ENCODE data around the gene NCBP2L.

Gene NCBP2L

DNA sequence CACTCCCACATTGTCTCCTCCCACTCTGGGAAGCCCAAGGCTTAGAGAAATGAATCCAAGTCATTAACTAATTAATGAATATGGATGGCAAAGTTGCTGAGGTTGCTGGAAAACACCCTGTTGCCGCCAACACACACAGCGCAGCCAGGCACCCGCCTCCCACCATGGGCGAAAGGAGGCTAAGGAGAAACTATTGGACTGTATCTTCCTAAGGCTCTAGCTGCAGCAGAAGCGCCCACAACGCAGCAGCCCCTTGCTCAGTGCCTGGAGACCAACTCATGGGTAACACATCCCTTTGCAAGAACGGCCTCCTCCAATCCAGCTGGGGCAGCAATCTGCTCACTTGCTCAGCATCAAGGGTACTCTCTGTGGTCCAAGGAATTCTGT, 36.1 kb upstream of the NCBP2L start:
- TF ChIP-seq, protein P1, sequence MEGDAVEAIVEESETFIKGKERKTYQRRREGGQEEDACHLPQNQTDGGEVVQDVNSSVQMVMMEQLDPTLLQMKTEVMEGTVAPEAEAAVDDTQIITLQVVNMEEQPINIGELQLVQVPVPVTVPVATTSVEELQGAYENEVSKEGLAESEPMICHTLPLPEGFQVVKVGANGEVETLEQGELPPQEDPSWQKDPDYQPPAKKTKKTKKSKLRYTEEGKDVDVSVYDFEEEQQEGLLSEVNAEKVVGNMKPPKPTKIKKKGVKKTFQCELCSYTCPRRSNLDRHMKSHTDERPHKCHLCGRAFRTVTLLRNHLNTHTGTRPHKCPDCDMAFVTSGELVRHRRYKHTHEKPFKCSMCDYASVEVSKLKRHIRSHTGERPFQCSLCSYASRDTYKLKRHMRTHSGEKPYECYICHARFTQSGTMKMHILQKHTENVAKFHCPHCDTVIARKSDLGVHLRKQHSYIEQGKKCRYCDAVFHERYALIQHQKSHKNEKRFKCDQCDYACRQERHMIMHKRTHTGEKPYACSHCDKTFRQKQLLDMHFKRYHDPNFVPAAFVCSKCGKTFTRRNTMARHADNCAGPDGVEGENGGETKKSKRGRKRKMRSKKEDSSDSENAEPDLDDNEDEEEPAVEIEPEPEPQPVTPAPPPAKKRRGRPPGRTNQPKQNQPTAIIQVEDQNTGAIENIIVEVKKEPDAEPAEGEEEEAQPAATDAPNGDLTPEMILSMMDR (IDR thresholded peaks at IDR 0.05; ENCODE audit: borderline replicate concordance, control extremely low read depth, extremely low read depth, insufficient read depth, missing control alignments) = no peak
- in situ Hi-C loops (cut with MboI; ENCODE audit: low sequenced_read_pairs, unreplicated experiment) = no loop called here
- no peak for DNase-seq (ENCODE audit: low spot score)

DNA sequence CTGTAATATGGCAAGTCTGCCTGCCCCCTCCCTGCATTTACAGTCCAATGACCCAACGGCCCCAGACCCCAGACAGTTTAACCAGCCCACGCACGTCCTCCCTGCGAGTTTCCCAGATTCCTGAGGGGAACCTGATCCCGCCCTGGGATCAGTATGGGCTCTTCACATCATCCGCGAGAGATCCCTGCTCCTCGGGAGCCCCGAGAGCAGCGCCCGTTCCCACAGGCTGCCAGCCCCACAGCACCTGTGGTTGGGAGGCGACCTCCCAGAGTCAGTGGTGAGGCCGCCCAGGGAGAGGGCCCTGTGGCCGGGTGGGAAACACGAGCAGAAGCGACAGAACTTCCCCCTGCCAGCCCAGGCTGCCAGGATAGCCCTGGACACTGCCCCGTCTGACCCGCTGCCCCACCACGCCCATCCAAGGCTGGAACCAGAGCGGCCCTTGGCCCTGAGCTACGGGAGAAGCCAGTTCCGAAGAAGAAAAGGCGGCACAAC, 34.8 kb upstream of the NCBP2L start:
- in situ Hi-C loops (cut with MboI; ENCODE audit: low sequenced_read_pairs, unreplicated experiment) = no loop called here
- no peak for DNase-seq (ENCODE audit: low spot score)
- TF ChIP-seq, protein P1 (IDR thresholded peaks at IDR 0.05; ENCODE audit: borderline replicate concordance, control extremely low read depth, extremely low read depth, insufficient read depth, missing control alignments) = no peak

DNA sequence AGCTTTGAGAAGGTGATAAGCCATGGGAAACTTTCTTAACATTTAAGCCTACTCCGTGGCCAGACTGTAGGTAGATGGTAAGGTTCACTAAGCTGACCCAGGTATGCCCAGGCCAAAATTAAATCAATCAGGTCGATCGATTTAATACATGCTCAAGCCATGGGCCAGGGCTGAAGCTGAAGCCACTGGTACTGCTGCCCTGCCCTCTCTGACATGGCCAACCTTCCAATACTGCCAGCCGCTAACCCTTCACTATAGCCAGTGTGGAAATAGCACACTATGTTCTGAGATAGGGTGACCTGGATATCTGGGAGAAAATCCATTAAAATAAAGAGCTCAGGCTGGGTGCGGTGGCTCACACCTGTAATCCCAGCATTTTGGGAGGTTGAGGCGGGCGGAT, 33.5 kb upstream of the NCBP2L start:
- TF ChIP-seq, protein P1 (IDR thresholded peaks at IDR 0.05; ENCODE audit: borderline replicate concordance, control extremely low read depth, extremely low read depth, insufficient read depth, missing control alignments) = no peak
- in situ Hi-C loops (cut with MboI; ENCODE audit: low sequenced_read_pairs, unreplicated experiment) = no loop called here
- no peak for DNase-seq (ENCODE audit: low spot score)

DNA sequence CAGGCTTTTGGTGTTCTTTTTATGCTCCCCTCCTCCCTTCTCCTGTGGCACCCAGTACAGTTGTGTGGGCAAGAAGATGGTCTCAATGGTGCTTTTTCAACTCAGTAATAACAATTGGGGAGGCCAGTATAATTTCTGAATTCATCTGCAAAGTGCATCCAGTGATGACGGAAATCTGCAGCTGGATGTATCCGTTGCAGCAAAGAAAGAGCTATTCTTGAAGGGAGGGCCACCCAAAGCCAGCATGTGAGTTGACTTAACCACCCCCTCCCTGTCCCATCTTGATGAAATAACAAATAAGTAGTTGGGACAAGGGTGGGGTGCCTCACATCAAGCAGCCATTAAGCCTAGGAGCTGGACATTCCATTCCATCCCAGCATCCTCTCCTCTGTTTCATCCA, 32.7 kb upstream of the NCBP2L start:
- in situ Hi-C loops (cut with MboI; ENCODE audit: low sequenced_read_pairs, unreplicated experiment) = no loop called here
- no peak for DNase-seq (ENCODE audit: low spot score)
- TF ChIP-seq, protein P1 (IDR thresholded peaks at IDR 0.05; ENCODE audit: borderline replicate concordance, control extremely low read depth, extremely low read depth, insufficient read depth, missing control alignments) = no peak

DNA sequence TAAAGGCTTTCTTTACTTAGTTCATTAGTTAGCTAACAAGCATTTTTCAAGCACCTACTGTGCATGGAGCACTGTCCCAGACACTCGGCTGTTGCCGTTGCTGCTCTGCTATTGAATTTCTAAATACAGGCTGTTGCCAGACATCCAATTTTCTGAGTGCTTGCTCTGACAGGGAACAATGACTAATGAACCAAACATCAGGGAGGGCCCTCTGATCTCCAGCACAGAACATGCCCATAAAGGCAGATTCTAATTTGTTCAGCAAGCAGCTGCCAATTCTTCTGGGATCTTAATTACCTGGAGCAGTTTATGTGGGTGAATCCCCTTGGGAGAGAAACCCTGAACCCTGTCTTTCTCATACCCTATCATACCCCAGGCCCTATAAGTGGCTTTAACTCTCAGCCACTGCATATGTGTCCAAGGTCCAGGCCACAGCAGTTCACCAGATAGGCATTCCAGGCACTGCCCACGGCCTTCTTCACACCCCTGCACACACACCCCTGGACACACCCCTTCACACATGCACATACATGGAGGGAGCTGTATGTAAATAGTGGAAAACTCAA, 29.9 kb upstream of the NCBP2L start:
- in situ Hi-C loops (cut with MboI; ENCODE audit: low sequenced_read_pairs, unreplicated experiment) = no loop called here
- TF ChIP-seq, protein P1 (IDR thresholded peaks at IDR 0.05; ENCODE audit: borderline replicate concordance, control extremely low read depth, extremely low read depth, insufficient read depth, missing control alignments) = no peak
- DNase-seq (ENCODE audit: low spot score) = no peak

DNA sequence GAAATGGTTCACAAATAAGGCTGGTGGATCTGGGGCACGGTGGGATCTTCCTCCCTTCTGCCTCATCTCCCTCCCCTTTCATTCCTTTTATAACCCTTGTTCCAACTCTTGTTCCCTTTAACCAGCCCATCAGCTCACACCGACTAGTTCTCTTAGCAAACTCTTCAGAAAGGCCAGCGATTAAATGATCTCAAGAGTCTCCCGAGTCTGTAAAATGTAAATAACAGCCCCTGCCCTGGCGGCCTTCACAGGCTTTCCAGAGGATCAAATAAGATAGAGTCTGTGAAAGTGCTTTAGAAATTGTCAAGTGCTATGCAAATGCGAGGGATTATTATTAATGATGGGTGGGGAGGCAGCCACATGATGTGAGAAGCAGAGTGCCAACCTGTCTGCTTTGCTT, 29.0 kb upstream of the NCBP2L start:
- no peak for DNase-seq (ENCODE audit: low spot score)
- in situ Hi-C loops (cut with MboI; ENCODE audit: low sequenced_read_pairs, unreplicated experiment) = no loop called here
- TF ChIP-seq, protein P1 (IDR thresholded peaks at IDR 0.05; ENCODE audit: borderline replicate concordance, control extremely low read depth, extremely low read depth, insufficient read depth, missing control alignments) = no peak

Measured in GM13976 (cell line).